ENCODE results near the gene NABP1.

The NABP1 gene

GRCh38 chr2:191713837-191714236 lies 35.9 kb downstream of the NABP1 start:
- no peak for DNase-seq

GRCh38 chr2:191714925-191715324 lies 37.0 kb downstream of the NABP1 start:
- DNase-seq, result no peak

GRCh38 chr2:191715471-191715870 lies 37.5 kb downstream of the NABP1 start:
- DNase-seq, result no peak

- no peak for DNase-seq
These were observed 41.3 kb downstream of the NABP1 start for GRCh38 chr2:191719261-191719660.

- DNase-seq, result no peak
These were observed 42.0 kb downstream of the NABP1 start for GRCh38 chr2:191719938-191720337.

- no peak for DNase-seq
These were observed 43.4 kb downstream of the NABP1 start for GRCh38 chr2:191721331-191721730.

- DNase-seq, result no peak
These were observed 46.1 kb downstream of the NABP1 start for GRCh38 chr2:191724015-191724414.

- DNase-seq, result no peak
These were observed 51.1 kb downstream of the NABP1 start for GRCh38 chr2:191728750-191729624.

- no peak for DNase-seq
These were observed 52.3 kb downstream of the NABP1 start for GRCh38 chr2:191730263-191730662.
